Stimulated activated CD8-positive, alpha-beta memory T cell treated with anti-CD3 and anti-CD28 coated beads, Interleukin-4, amount 100 ng/mL, for 4 hours (primary cell): ENCODE data around the gene ACSBG1.

ENCODE experiments used
- DNase-seq, 2 donors: peaks; one replicate each; pipeline ENCODE4 v3.0.0-alpha.2; 2020; ENCODE audit warnings: low read depth in 2 of 2, low spot score in 1 of 2

ACSBG1 gene

DNA sequence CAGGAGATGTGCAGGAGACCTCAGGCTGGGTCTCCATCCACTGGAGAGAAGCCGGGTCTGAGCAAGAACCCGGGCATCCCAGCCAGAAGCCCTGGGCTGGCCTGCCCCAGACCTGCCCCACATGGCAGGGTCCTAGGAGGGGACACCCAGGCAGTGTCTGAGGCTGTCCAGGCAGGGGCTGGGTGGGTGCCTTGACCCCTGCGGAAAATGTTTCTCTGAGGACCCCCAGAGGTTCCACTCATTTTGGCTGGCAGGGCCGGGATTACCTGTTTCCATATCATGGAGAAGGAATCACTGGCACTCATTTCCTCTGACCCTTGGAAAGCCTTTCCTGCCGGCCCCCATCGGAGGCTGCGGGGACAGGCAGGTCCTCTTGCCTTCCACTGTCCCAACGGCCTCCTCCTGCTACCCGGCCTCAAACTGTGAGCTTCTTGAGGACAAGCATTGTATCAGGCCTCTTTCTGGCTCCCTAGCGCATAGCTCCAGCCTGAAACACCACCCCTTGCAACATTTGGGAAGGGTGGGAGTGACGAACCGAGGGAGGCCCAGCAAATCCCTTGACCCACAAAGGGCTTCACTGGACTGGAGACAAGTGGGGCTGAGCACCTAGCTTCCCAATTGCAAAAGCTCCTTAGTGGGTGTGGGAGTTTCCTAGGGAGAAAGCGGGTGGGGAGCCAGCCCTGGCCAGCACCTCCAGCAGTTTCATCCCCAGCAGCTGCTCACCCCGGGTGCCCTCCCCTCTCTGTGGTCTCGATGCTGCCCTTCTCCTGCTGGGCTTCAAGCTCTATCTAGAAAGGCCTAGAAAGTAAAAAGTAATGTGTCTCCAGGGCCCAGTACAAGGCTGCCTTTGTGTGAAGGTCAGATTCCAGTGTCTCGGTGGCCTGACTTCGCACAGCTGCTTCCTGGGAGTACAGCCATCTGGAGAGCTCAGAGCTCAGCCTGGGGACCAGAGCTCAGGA, 29.7 kb downstream of the ACSBG1 start:
- DNase-seq, result no peak

DNA sequence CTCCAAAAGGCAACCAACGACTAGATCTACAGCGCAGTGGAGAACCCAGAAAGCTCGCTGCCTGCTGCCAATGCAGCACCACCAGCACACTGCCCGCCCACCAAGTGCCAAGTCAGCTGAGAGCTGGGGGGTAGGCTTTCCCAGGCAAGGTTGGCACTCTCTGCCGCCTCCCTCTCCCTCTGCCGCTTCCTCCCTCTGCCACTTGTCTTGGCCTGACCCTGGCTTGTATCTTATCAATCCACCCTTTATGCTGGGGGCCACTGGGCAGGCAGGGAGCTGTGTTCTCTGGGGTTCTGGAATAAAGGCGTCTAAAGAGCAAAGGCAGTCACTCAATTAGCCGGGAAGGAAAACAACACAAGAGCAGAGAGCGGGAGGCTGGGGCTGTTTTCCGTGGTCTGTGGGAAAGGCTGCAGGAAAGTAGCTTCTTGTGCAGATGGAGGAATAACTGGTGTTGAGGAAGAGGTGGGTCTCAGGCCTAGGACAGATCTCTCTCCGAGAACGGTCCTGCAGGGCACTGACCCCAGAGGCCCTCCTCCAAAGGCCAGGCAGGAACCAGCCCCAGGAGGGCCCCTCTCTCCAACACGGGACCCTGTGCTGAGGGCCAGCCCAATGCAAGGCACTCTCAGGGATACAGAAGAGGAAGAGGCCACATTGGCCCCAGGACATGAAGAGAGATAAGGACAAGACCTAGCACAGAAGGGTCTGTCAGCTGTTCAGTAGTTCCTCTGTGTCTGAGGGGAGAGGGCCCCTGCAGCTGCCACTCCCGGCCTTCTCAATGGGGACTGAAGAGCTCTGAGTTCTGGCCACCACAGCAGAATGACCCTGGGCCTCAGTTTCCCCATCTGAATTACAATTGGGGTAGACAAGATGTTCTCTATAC, 30.8 kb downstream of the ACSBG1 start:
- DNase-seq, result no peak

DNA sequence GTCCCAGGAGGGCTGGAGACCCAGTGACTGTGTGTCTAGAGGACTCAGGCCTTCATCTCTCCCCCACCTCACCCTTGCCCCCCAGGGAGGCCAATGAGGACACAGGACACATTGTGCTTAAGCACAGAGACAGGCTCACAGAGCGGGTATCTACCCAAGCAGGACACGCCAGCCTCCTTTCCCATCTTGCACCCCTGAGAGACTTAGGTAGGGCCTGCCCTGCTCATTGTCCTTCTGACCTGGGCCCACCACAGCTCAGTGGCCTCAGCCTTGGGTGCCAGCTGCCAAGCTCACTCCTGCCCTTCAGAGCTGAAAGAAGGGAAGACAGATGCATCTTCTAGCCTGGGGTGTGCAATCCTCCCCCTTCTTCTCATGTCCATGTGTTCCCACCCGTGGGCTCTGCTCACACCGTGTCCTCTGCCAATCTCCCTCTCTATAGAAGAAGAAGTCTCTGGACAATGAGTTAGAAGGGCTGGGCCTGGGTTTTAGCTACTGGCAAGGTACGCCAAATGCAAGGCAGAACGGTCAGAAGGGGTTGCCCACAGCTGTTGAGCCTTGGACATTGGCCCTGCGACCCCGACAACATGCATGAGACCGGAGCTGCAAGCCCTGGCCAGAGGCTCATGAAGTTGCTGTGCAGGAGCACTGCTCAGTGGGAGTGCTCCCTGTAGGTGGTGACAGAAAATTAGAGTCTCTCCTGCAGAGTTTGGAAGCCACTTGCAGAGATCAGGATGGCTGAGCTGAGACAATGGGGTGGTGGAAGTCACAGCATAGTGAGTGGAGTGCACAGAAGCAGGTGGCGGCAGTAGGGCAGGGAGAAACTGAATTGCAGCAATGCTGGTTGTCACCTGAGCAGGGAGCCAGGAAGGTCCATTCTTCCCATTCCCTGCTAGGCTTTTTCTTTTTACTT, 32.8 kb downstream of the ACSBG1 start:
- no peak for DNase-seq

DNA sequence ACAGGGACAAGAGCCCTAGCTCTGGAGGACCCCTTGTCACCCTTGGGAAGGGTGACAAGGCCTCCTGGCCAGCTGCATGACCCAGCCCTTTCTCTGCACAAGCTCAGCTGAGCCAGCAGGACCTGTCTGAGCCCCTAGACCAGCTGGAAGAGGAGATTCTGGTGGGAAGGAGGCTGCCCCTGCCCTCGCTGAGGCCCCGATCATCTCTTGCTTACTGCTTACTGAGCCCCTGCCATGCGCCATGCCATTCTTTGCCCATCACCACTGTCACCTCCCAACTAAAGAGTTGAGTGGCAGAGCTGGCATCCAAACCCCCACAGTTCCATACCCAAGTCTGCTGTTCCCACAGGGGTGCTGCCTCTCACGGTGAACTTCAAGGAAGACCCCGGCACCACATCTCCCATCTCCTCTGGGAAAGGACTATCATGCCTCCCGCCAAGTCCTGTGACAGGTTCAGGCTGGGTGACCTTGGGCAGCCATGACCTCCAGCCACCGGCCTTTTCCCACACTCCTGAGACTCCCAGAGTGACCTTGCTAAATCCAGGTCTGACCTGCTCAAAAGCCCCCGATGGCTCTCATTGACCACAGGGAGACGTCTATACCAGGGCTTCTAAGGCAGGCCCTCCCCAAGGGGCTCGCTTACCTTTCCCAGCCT, 34.0 kb downstream of the ACSBG1 start:
- no peak for DNase-seq

DNA sequence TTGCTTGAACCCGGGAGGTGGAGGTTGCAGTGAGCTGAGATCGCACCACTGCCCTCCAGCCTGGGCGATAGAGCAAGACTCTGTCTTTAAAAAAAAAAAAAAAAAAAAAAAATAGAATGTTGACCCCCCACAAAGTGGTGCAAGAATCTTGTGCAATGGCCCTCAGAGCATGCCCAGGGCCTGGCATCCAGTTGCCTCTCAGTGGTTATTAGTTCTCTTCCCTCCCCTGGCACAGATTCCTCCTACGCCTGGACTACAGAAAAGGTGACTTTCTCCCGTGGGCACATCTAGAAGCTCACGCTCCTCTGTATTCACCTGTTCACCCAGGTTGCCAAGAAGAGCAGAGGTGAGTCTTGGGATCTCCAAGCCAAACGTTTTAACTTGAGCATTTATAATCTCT, 36.7 kb downstream of the ACSBG1 start:
- no peak for DNase-seq

DNA sequence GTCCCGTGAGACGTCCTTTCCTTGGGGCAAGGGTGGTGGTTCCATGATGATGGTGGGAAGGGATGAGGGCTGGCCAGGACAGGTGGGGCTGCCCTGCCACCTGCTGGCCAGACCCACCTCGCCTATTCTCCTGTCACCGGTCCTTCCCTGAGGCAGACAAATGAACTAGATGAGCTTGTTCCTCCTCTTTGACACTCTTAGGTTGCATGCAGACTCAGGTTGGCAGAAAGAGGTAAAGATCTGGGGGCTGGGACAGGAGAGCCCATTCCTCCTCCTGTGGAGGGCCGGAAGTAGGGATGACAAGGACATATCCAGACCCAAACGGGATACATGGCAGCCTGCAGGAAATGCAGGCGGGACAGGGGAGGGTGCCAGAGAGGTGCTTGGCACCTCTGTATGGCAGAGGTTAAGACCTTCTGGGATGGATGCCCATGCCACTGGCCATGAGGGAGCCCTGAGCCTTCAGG, 38.6 kb downstream of the ACSBG1 start:
- no peak for DNase-seq

DNA sequence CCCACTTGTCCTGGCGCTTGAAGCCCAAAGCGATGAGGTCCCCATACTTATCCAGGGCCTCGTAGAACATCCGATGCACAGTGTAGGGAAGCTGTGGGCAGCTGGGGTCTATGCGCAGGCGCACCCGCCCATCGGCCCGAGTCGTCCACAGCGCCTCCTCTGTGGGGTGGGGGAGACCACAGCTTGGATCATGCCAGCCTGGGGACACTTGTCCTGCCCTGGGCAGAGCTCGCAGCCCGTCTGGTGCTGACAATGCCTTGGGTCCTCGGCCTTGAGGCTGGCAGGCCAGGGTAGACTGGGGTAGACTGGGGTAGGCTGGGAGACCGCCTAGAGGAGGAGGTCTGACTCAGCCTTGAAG, 39.8 kb downstream of the ACSBG1 start:
- DNase-seq, result no peak

DNA sequence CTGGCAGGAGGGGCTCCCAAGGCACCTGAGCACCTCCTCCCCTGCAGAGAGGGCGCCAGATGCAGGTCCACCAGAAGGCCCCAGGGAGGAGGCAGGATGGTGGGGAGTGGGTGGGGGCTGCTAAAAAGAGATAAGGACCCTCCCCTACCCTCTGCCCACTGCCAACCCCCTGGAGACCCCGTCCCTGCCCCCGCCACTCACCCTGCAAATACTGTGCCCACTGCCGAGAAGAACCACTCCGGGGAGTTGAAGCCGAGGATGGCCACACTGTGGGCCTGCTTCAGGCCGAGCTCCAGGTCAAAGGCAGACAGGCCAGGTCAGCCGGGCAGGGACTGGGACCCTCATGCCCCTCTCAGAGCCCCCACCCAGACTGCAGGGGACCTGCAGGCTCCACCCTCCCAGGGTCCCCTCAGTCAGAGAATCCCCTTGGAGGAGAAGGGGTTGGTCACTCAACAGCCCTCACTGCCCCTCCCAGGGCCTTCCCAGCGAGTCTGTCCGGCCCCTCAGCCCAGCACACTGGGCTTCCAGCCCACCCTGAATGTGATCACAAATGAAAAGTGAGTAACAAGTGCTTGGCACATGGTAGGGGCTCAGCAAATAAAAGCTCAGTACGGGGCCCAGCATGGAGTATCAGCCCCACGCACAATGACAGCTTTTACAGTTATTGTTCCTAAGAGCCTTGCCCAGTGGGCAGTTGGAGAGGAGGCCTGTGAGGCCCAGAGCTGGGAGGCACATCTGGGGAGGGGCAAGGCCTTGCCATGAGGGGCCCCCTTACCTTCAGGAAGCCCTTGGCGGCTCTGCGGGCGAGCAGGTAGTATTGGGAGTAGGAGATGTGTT, 40.4 kb downstream of the ACSBG1 start:
- no peak for DNase-seq

DNA sequence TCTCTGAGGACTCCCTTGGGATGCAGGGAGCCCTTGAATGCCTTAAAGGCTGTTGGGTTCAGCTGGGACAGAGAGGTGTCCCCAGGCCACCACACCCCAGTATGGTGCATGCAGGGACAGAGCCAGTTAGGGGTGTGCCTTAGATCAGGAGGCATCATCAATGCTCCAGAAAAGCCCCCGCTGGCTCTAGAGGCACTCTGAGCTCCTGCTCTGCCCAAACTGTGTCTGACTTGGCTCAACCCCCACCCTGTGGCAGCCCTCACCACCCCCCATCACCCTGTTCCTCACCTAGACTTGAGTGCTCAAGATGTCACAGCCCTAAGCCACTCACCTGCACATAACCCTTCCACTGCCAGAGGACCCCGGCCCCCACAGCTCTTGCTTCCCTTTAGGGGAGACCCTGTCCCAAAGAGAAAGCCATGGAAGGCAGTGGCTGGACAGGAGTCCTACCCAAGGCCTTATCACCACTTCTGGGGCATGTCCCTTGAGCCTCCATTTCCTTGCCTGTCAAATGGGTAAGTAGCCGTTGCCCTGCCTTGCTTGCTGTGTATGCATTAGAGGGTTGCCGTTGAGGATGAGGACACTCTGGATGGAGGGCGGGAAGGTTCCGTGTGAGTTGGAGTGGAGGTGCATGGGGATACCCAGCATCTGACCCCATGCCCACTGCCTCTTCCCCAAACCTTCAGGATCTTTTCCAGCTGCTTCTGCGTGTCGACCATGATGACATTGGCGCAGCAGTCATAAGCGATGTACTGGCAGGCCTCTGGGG, 41.4 kb downstream of the ACSBG1 start:
- DNase-seq, result no peak

DNA sequence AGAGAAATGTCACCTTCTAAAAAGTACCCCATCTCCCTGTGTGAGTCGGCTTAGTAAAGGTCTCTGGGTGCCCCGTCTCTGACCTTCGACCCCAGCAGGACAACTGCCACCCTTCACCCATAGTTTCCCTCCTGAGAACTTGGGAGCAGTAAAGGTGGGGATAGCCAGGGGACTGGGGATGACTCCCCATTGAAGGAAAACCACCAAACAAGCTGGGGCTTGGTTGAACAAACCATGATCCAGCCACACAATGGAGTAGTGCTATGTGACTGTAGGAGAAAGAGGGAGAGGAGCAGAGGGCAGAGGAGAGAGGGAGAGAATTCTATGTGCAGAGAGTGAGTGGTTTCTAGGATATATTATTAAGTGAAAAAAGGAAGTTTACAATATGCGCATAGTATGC, 51.5 kb downstream of the ACSBG1 start:
- no peak for DNase-seq

DNA sequence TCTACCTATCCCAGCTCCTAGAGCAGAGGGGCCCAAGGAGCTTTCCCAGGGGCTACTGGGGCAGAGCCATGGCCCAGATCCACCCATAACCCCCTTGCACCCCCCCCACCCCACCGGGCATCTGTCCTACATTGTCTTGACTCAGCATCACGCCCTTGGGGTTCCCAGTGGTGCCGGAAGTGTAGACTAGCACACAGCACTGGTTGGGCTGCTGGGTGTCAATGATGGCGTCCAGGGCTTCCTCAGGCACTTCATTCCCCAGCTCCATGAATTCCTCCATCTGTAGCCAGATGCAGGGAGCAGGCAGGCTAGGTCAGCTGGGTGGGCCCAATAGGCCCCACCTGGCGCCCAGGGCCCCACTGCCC, 52.0 kb downstream of the ACSBG1 start:
- no peak for DNase-seq

DNA sequence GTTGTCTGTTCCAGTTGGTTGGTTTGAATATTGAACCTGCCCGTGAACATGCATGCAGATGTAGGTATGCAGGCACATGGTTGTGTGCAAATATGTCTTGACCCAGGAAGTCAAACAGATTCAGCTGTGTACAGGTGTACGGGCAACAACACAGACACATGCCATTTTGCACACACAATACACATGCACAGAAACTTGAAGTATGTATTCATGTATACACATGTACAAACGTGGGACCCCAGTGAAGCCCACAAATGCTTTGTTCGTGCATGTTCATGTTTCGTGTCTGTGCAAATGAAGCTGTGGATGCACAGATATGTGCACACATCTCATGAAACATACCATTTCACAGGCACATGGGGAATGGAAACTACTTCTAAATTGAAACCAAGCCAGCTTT, 54.5 kb downstream of the ACSBG1 start:
- DNase-seq, result no peak

DNA sequence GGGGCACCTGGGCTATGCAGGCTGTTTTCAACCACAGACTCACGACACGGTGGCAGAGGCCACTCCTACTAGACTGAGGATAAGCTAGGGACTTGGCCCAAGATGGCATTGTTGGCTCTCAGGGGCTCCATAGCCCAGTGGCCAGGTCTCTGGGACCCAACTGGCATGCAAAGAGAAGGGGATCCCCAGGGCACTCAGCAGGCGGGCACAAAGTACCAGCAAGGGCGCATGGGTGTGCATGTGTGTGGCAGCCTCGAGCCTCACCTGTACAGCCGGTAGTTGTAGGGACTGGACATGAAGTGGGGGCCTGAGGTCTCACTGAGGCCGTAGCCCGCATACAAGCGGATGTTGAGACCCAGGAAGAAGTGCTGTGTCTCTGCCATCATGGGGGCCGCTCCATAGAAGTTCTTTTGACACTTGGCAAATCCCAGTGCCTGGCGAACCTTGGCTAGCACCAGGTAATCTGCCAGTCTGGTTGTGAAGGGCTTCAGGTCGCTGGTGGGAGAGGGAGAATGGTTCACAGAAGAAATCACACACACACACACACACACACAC, 55.0 kb downstream of the ACSBG1 start:
- no peak for DNase-seq

DNA sequence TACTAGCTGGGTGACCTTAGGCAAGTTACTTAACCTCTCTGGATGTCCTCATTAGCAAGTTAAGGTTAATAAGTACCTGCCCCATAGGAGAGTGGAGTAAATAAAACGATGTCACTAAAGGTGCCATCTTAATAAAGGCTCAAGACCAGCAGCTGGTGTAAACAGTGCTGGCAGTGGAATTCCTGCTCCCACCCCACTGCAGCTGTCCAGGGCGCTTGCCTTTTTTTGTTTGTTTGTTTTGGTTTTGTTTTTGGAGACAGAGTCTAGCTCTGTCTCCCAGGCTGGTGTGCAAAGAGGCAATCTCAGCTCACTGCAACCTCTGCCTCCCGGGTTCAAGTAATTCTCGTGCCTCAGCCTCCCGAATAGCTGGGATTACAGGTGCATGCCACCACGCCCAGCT, 56.3 kb downstream of the ACSBG1 start:
- no peak for DNase-seq

DNA sequence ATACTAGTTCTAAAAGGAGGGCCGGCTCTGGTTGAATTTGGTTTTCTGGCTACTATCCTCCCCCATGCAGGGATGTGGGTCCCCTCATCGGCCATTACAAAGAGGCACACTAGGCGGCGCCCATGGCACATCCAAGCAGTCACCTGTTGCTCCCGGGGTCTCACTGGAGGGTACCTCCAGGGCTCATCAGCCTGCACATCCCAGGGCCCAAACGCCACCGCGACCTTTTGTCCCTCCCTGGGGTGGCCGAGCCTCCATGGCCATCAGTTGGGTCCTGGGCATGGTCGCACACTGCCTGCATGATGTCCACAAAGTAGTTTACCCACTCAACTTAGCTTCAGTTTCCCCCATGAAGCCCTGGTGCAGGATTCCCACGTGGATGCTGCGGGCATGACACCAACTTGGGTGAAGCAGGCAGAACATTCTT, 56.9 kb downstream of the ACSBG1 start:
- DNase-seq, result no peak

DNA sequence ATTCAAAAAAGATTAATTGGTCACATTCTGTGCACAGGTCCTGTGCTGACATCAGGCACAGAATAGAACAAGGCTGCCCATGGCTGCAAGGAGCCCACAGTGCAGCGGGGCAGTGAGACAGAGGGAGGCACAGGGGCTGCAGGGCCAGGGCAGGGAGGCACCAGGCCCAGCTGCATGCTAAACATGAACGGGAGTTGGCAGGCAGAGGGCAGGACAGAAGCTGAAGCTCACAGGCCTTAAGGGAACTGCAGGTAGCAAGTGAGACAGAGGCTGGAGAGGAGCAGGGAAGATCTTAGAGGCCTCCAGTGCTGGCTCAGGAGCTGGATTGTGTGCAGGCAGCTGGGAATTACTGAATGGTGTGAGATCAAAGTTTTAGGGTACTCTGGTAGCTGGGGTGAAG, 59.0 kb downstream of the ACSBG1 start:
- no peak for DNase-seq

DNA sequence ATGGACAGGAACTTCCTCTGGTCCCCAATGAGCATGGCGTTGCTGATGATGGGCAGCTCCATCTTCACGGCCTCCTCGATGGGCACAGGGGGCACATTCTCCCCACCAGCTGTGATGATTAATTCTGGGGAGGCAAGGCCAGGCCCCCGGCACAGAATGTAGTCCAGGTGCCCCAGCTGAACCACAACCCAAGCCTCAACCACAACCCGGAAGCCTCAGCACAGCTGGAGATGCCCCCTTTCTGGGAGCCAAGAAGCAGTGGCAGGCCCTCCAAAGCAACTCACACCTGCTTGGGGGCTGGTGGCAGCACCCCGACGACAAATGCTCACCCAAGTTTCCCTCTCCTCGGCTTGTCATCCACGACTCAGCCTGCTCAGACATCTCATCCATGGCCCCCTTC, 60.0 kb downstream of the ACSBG1 start:
- DNase-seq, result no peak

DNA sequence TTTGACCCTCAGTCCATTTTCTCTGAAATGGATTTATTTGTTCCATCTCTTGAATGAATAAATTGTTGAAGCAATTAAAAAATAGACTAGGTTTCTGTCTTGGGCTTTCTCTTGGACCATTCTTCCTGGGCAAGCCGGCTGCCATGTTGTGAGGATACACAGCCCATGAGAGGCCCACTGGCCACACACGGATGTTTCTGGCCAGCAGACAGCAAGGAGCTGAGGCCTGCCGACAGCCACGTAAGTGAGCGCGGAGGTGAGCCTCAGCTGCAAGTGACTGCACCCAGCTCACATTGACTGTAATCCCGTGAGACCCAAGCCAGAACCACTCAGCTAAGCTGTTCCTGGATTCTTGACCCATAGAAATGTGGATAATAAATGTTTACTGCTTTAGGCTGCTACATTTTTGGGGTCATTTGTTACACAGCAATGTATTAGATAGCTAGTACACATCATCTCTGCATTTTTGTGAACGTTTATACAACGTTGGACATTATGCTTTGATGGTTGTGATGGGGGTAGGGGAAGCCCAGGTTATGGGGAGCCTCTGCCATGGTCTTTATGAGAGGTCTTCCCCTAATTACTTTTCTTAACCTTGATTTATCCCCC, 62.4 kb downstream of the ACSBG1 start:
- DNase-seq, result no peak
